ENCODE results near the gene TGM5. TPM values are rescaled to one million over a fixed set of nuclear protein-coding genes. Genes with fewer than 3 reads are reported as not detected.

The TGM5 gene
- total RNA-seq, 1 donor from 2014 or later = not detected

GRCh38 chr15:43242616-43243015, 24.1 kb downstream of the TGM5 start:
- no peak for DNase-seq
- H3K27me3 Mint-ChIP-seq (ENCODE audit: unreplicated experiment) = peaks cover 3% of the 10 kb centered on the region
- peaks cover 3% of the 10 kb centered on the region for H3K9me3 Mint-ChIP-seq (ENCODE audit: unreplicated experiment)
- H3K27ac Mint-ChIP-seq (ENCODE audit: unreplicated experiment) = no peak overlapping the region
- no peaks in the 10 kb centered on the region for H3K36me3 Mint-ChIP-seq (ENCODE audit: unreplicated experiment)
- peaks cover 1% of the 10 kb centered on the region for H3K4me1 Mint-ChIP-seq (ENCODE audit: low read depth, unreplicated experiment)
- TF ChIP-seq CTCF (IDR thresholded peaks at IDR 0.05; ENCODE audit: partially characterized antibody, unreplicated experiment) = no peak
- no peak overlapping the region for H3K4me3 Mint-ChIP-seq (ENCODE audit: unreplicated experiment)

- H3K27ac Mint-ChIP-seq (ENCODE audit: unreplicated experiment) = no peak overlapping the region
- peaks cover 3% of the 10 kb centered on the region for H3K27me3 Mint-ChIP-seq (ENCODE audit: unreplicated experiment)
- peaks cover 1% of the 10 kb centered on the region for H3K4me1 Mint-ChIP-seq (ENCODE audit: low read depth, unreplicated experiment)
- DNase-seq = no peak
- no peak for TF ChIP-seq CTCF (IDR thresholded peaks at IDR 0.05; ENCODE audit: partially characterized antibody, unreplicated experiment)
- H3K36me3 Mint-ChIP-seq (ENCODE audit: unreplicated experiment) = no peaks in the 10 kb centered on the region
- no peak overlapping the region for H3K4me3 Mint-ChIP-seq (ENCODE audit: unreplicated experiment)
- H3K9me3 Mint-ChIP-seq (ENCODE audit: unreplicated experiment) = peaks cover 3% of the 10 kb centered on the region
These were observed 25.6 kb downstream of the TGM5 start for GRCh38 chr15:43241100-43241499.

GRCh38 chr15:43239732-43240491, 26.8 kb downstream of the TGM5 start:
- Mint-ChIP-seq H3K27me3 (ENCODE audit: unreplicated experiment) (peaks cover 3% of the 10 kb centered on the region), H3K4me3 (ENCODE audit: unreplicated experiment) (no peak overlapping the region), H3K4me1 (ENCODE audit: low read depth, unreplicated experiment) (peaks cover 1% of the 10 kb centered on the region), H3K9me3 (ENCODE audit: unreplicated experiment) (peaks cover 3% of the 10 kb centered on the region), H3K27ac (ENCODE audit: unreplicated experiment) (no peak overlapping the region), H3K36me3 (ENCODE audit: unreplicated experiment) (no peaks in the 10 kb centered on the region)
- no peak for DNase-seq
- no peak for TF ChIP-seq CTCF (IDR thresholded peaks at IDR 0.05; ENCODE audit: partially characterized antibody, unreplicated experiment)

GRCh38 chr15:43238671-43239131, 28.0 kb downstream of the TGM5 start:
- Mint-ChIP-seq H3K27ac (ENCODE audit: unreplicated experiment) (no peak overlapping the region), H3K36me3 (ENCODE audit: unreplicated experiment) (no peaks in the 10 kb centered on the region), H3K4me1 (ENCODE audit: low read depth, unreplicated experiment) (peaks cover 1% of the 10 kb centered on the region), H3K9me3 (ENCODE audit: unreplicated experiment) (peaks cover 3% of the 10 kb centered on the region), H3K4me3 (ENCODE audit: unreplicated experiment) (no peak overlapping the region), H3K27me3 (ENCODE audit: unreplicated experiment) (peaks cover 3% of the 10 kb centered on the region)
- DNase-seq = no peak
- no peak for TF ChIP-seq CTCF (IDR thresholded peaks at IDR 0.05; ENCODE audit: partially characterized antibody, unreplicated experiment)

GRCh38 chr15:43237842-43238470, 28.8 kb downstream of the TGM5 start:
- H3K4me1 Mint-ChIP-seq (ENCODE audit: low read depth, unreplicated experiment) = peaks cover 1% of the 10 kb centered on the region
- no peak for TF ChIP-seq CTCF (IDR thresholded peaks at IDR 0.05; ENCODE audit: partially characterized antibody, unreplicated experiment)
- H3K27me3 Mint-ChIP-seq (ENCODE audit: unreplicated experiment) = peaks cover 3% of the 10 kb centered on the region
- H3K36me3 Mint-ChIP-seq (ENCODE audit: unreplicated experiment) = no peaks in the 10 kb centered on the region
- H3K9me3 Mint-ChIP-seq (ENCODE audit: unreplicated experiment) = peaks cover 3% of the 10 kb centered on the region
- no peak overlapping the region for H3K27ac Mint-ChIP-seq (ENCODE audit: unreplicated experiment)
- no peak for DNase-seq
- H3K4me3 Mint-ChIP-seq (ENCODE audit: unreplicated experiment) = no peak overlapping the region
